ENCODE measurements around the gene MAPK9. TPM values are rescaled to one million over a fixed set of nuclear protein-coding genes. Genes with fewer than 3 reads are reported as not detected.

Gene MAPK9
- total RNA-seq, 1 experiment from 2014 or later = 38.6 TPM

- H4K8ac ChIP-seq (replicated peaks; ENCODE audit: insufficient read length, low read depth, low read length) = no peak overlapping the region
- no peaks in the 10 kb centered on the region for H3K79me1 ChIP-seq (ENCODE audit: insufficient read depth, low read depth, low read length, poor library complexity, severe bottlenecking)
- H3K4me3 Mint-ChIP-seq = no peak overlapping the region
- peaks cover 7% of the 10 kb centered on the region for H3K4me1 ChIP-seq (ENCODE audit: insufficient read depth, low read length)
- H3K79me2 ChIP-seq (ENCODE audit: insufficient read depth, low read length) = no peaks in the 10 kb centered on the region
- H3K14ac ChIP-seq (ENCODE audit: insufficient read depth, low read length) = no peak overlapping the region
- no peaks in the 10 kb centered on the region for H3K9me3 ChIP-seq (ENCODE audit: control insufficient read depth, low read depth, low read length)
- H3K56ac ChIP-seq (ENCODE audit: insufficient read length, low read depth, low read length) = no peak overlapping the region
- no peak overlapping the region for H3K23ac ChIP-seq (ENCODE audit: insufficient read length, low read depth, low read length)
- DNase-seq = no peak
- H3K9ac ChIP-seq (ENCODE audit: extremely low read depth, insufficient read length, low read length) = no peak overlapping the region
- H3K27me3 Mint-ChIP-seq (ENCODE audit: low read depth) = no peaks in the 10 kb centered on the region
- no peak for TF ChIP-seq CTCF (conservative IDR thresholded peaks at IDR 0.05)
- no CpG with 5 or more reads among the region's 4 CpGs for WGBS (ENCODE audit: extremely low coverage, insufficient read length, low lambda C conversion rate)
- H3K23me2 ChIP-seq (ENCODE audit: insufficient read length, low read depth, low read length, poor library complexity, severe bottlenecking) = no peaks in the 10 kb centered on the region
- H3K4ac ChIP-seq (ENCODE audit: low read depth, low read length) = no peak overlapping the region
- no peak overlapping the region for H3K18ac ChIP-seq (ENCODE audit: insufficient read length, low read depth, low read length)
- H2AFZ ChIP-seq (ENCODE audit: low read length) = no peak overlapping the region
- H2BK12ac ChIP-seq (ENCODE audit: insufficient read length, low read depth, low read length) = no peak overlapping the region
- no peaks in the 10 kb centered on the region for H3K27me3 ChIP-seq (ENCODE audit: insufficient read depth, low read length)
- H3K27ac ChIP-seq (ENCODE audit: insufficient read length, low read depth, low read length) = no peak overlapping the region
- peaks cover 26 to 32% of the 10 kb centered on the region in 2 experiments for H3K4me1 Mint-ChIP-seq
- peaks cover 3 to 7% of the 10 kb centered on the region in 2 experiments; a peak in 3 of 5 replicates for H3K9me3 Mint-ChIP-seq
- no peak overlapping the region for H4K91ac ChIP-seq (ENCODE audit: insufficient read length, low read depth, low read length)
- H4K20me1 ChIP-seq (ENCODE audit: control insufficient read depth, insufficient read depth, insufficient read length) = no peaks in the 10 kb centered on the region
- H3K27ac Mint-ChIP-seq = peak overlapping the region in 2 of 3 experiments; percentile 25 to 64; a peak in 2 of 7 replicates
- H3K36me3 Mint-ChIP-seq (ENCODE audit: insufficient read depth in 1 of 3, low read depth in 3 of 3) = peaks cover 85 to 90% (median 88%) of the 10 kb centered on the region in 3 experiments
- H2BK20ac ChIP-seq (ENCODE audit: low read depth, low read length, poor library complexity, severe bottlenecking) = no peak overlapping the region
- H2BK15ac ChIP-seq (ENCODE audit: low read depth, low read length) = no peak overlapping the region
- H2AK5ac ChIP-seq (ENCODE audit: insufficient read length, low read length) = no peak overlapping the region
- no peak overlapping the region for H2BK120ac ChIP-seq (ENCODE audit: low read depth, low read length, poor library complexity, severe bottlenecking)
- H3K4me2 ChIP-seq (ENCODE audit: insufficient read depth, insufficient read length, low read length) = no peak overlapping the region
- no peak overlapping the region for H4K5ac ChIP-seq (ENCODE audit: insufficient read length, low read depth, low read length)
- no peak overlapping the region for H3T11ph ChIP-seq (ENCODE audit: low read length)
- no peak overlapping the region for H2BK5ac ChIP-seq (ENCODE audit: insufficient read length, low read length)
Observed at GRCh38 chr5:180333661-180334060, 41.8 kb upstream of the MAPK9 start.

Measured in H9 (cell line).